ENCODE data around the gene TMED3.

GRCh38 chr15:79337591-79337990 lies 26.7 kb downstream of the TMED3 start:
- TF ChIP-seq EZH2 (IDR thresholded peaks at IDR 0.05; ENCODE audit: borderline replicate concordance, low read depth, low read length, poor library complexity, severe bottlenecking) (no peak), CTCF (conservative IDR thresholded peaks at IDR 0.05; ENCODE audit: low read depth, low read length) (no peak)
